Measurements from ENCODE around the gene VAMP1. TPM values are rescaled to one million over a fixed set of nuclear protein-coding genes. Genes with fewer than 3 reads are reported as not detected.

VAMP1 gene
- total RNA-seq, 1 donor from 2014 or later: 19.9 TPM

Other genes starting within 250 kb of the VAMP1 start
- 5.2 TPM for gene PLEKHG6, start 160.0 kb downstream of the VAMP1 start, total RNA-seq
- 215 TPM for gene TNFRSF1A, start 128.6 kb downstream of the VAMP1 start, total RNA-seq
- gene SCNN1A, start 95.1 kb downstream of the VAMP1 start, total RNA-seq: 16.8 TPM
- gene LTBR, start 86.5 kb downstream of the VAMP1 start, total RNA-seq: 99.7 TPM
- 0.58 TPM for gene CD27, start 25.7 kb downstream of the VAMP1 start, total RNA-seq
- 23.5 TPM for gene TAPBPL, start 18.6 kb downstream of the VAMP1 start, total RNA-seq
- gene MRPL51, start 22.6 kb upstream of the VAMP1 start, total RNA-seq: 117 TPM
- 21.3 TPM for gene NCAPD2, start 23.4 kb upstream of the VAMP1 start, total RNA-seq
- 1,200 TPM for gene GAPDH, start 63.8 kb upstream of the VAMP1 start, total RNA-seq
- 38.7 TPM for gene IFFO1, start 85.4 kb upstream of the VAMP1 start, total RNA-seq
- gene NOP2, start 97.6 kb upstream of the VAMP1 start, total RNA-seq: 27.6 TPM
- gene CHD4, start 136.7 kb upstream of the VAMP1 start, total RNA-seq: 245 TPM
- 2.9 TPM for gene LPAR5, start 165.3 kb upstream of the VAMP1 start, total RNA-seq
- 1.9 TPM for gene ACRBP, start 176.8 kb upstream of the VAMP1 start, total RNA-seq
- gene ING4, start 192.4 kb upstream of the VAMP1 start, total RNA-seq: 42.1 TPM
- 52.7 TPM for gene ZNF384, start 218.7 kb upstream of the VAMP1 start, total RNA-seq
- gene PIANP, start 230.1 kb upstream of the VAMP1 start, total RNA-seq: 2.5 TPM